Testis (tissue), 2 donors: ENCODE data around the gene CNST.

Source experiments
- POLR2A ChIP-seq: fragments of 450-650 bp; IDR thresholded peaks from one replicate; pipeline ENCODE4 v1.6.1; 2017; ENCODE audit warnings: antibody characterized with exemption, mild to moderate bottlenecking, moderate library complexity
- TF ChIP-seq, protein P1 (sequence below), 3 experiments: fragments of 450-650 bp in 2 of 3; fragments of 200-600 bp in 1 of 3; sonication (generic) in 1 of 3; IDR thresholded peaks; one replicate each; pipeline ENCODE4 v1.5.1; 2016 to 2019; ENCODE audit warnings: antibody characterized with exemption in 3 of 3, mild to moderate bottlenecking in 2 of 3, moderate library complexity in 1 of 3

- TF ChIP-seq, protein P1, sequence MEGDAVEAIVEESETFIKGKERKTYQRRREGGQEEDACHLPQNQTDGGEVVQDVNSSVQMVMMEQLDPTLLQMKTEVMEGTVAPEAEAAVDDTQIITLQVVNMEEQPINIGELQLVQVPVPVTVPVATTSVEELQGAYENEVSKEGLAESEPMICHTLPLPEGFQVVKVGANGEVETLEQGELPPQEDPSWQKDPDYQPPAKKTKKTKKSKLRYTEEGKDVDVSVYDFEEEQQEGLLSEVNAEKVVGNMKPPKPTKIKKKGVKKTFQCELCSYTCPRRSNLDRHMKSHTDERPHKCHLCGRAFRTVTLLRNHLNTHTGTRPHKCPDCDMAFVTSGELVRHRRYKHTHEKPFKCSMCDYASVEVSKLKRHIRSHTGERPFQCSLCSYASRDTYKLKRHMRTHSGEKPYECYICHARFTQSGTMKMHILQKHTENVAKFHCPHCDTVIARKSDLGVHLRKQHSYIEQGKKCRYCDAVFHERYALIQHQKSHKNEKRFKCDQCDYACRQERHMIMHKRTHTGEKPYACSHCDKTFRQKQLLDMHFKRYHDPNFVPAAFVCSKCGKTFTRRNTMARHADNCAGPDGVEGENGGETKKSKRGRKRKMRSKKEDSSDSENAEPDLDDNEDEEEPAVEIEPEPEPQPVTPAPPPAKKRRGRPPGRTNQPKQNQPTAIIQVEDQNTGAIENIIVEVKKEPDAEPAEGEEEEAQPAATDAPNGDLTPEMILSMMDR (IDR thresholded peaks at IDR 0.05): no peak
- no peak for TF ChIP-seq POLR2A
Measured at GRCh38 chr1:246599315-246599714, 33.1 kb downstream of the CNST start.
